ENCODE results near the gene FMO2.

The FMO2 gene

GRCh38 chr1:171177261-171177660, 7.8 kb upstream of the FMO2 start:
- no peak for DNase-seq

- no peak for DNase-seq
These were observed 5.5 kb upstream of the FMO2 start for GRCh38 chr1:171179318-171180227.

- DNase-seq: no peak
These were observed 4.4 kb upstream of the FMO2 start for GRCh38 chr1:171180670-171181069.

GRCh38 chr1:171188388-171189266, 3.5 kb downstream of the FMO2 start:
- no peak for DNase-seq

GRCh38 chr1:171191992-171192391, 6.9 kb downstream of the FMO2 start:
- DNase-seq: no peak

GRCh38 chr1:171195767-171196166, 10.7 kb downstream of the FMO2 start:
- no peak for DNase-seq

- DNase-seq: no peak
These were observed 11.3 kb downstream of the FMO2 start for GRCh38 chr1:171196351-171196750.

GRCh38 chr1:171198081-171198480, 13.0 kb downstream of the FMO2 start:
- no peak for DNase-seq

GRCh38 chr1:171204296-171204695, 19.2 kb downstream of the FMO2 start:
- no peak for DNase-seq

GRCh38 chr1:171206204-171206977, 21.3 kb downstream of the FMO2 start:
- DNase-seq: no peak

- DNase-seq: no peak
These were observed 21.9 kb downstream of the FMO2 start for GRCh38 chr1:171206978-171207355.

- DNase-seq: no peak
These were observed 22.3 kb downstream of the FMO2 start for GRCh38 chr1:171207377-171207776.

GRCh38 chr1:171210355-171210754, 25.3 kb downstream of the FMO2 start:
- no peak for DNase-seq

GRCh38 chr1:171212607-171213351, 27.7 kb downstream of the FMO2 start:
- no peak for DNase-seq

GRCh38 chr1:171213559-171214454, 28.7 kb downstream of the FMO2 start:
- DNase-seq: no peak

GRCh38 chr1:171217658-171218443, 32.8 kb downstream of the FMO2 start:
- DNase-seq: no peak

- no peak for DNase-seq
These were observed 33.6 kb downstream of the FMO2 start for GRCh38 chr1:171218661-171219060.

GRCh38 chr1:171219346-171220080, 34.4 kb downstream of the FMO2 start:
- DNase-seq: no peak

GRCh38 chr1:171220081-171220420, 35.0 kb downstream of the FMO2 start:
- no peak for DNase-seq

- no peak for DNase-seq
These were observed 35.5 kb downstream of the FMO2 start for GRCh38 chr1:171220581-171221054.

All from NCI-H1436 treated with DMSO at 0.1 percent for 48 hours (cell line).